NK-92 (cell line): ENCODE data around the gene GTPBP6.
"Not testable (repeated sequence)": the region's sequence is repeated elsewhere in the genome, so short reads cannot be mapped to it uniquely, and the experiment has no call there.

Experiments used
- DNase-seq: peaks from one replicate; lab custom pipeline; 2025; ENCODE audit not compliant: unreplicated experiment; lab: John Stamatoyannopoulos, UW

GTPBP6 gene

DNA sequence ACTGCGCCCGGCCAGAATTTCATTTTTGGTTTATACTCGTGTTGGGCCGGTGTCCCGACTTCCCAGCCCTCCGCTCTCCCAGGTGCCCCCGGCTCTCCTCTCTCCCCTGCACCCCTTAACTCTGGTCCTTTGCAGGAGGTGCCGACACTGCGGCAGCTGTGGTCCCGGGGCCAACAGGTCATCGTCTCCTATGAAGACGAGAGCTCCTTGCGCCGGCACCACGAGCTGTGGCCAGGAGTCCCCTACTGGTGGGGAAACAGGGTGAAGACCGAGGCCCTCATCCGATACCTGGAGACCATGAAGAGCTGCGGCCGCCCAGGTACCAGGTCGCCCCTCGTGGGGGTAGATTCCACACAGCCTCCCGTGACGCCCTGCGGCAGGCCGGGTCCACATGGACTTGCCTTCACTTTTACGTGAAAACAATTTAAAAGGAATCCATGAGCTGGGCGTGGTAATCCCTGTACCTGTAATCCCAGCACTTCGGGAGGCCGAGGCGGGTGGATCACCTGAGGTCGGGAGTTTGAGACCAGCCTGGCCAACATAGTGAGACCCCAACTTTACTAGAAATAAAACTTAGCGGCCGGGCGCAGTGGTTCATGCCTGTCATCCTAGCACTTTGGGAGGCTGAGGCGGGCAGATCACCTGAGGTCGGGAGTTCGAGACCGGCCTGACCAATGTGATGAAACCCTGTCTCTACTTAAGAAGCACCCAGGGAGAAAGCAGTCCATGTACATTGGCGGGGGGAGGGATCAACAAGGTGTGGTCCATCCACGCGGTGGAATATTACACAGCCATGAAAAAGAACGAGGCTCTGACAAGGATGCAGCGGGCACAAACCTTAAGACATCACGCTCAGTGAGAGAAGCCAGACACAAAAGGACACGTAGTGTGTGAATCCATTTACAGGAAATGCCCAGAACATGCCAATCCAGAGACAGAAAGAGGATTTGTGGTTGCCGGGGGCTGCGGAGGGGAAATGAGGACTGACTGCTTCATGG is 25.4 kb downstream of the GTPBP6 start:
- no peak for DNase-seq

GRCh38 chrX:291411-291901 is 27.1 kb downstream of the GTPBP6 start:
- DNase-seq = no peak

DNA sequence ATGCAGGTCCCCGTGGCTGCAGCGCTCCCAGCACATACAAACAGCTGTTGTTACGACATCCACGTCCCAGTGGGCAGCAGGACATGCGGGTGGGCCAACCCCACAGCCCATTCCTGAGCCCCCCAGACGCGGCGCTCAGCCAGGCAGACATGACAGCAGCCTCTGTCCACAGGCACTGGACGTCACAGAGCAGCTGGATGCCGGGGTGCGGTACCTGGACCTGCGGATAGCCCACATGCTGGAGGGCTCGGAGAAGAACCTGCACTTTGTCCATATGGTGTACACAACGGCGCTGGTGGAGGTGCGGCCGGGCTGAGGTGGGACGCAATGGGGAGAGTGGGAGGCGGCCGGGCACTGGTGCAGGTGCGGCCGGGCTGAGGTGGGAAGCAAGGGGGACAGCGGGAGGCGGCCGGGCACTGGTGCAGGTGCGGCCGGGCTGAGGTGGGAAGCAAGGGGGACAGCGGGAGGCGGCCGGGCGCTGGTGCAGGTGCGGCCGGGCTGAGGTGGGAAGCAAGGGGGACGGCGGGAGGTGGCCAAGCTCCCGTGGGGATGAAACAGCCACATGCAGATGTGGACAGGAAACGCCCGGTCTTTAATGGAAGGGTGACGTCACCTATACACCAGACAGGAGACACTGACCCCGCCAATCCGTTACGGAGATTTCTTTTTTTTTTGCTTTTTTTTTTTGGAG is 28.0 kb downstream of the GTPBP6 start:
- DNase-seq = no peak

GRCh38 chrX:288561-288991 is 30.0 kb downstream of the GTPBP6 start:
- no peak for DNase-seq

- DNase-seq = no peak
These were observed 30.9 kb downstream of the GTPBP6 start for GRCh38 chrX:287670-288069.

- no peak for DNase-seq
These were observed 33.4 kb downstream of the GTPBP6 start for GRCh38 chrX:285076-285677.

DNA sequence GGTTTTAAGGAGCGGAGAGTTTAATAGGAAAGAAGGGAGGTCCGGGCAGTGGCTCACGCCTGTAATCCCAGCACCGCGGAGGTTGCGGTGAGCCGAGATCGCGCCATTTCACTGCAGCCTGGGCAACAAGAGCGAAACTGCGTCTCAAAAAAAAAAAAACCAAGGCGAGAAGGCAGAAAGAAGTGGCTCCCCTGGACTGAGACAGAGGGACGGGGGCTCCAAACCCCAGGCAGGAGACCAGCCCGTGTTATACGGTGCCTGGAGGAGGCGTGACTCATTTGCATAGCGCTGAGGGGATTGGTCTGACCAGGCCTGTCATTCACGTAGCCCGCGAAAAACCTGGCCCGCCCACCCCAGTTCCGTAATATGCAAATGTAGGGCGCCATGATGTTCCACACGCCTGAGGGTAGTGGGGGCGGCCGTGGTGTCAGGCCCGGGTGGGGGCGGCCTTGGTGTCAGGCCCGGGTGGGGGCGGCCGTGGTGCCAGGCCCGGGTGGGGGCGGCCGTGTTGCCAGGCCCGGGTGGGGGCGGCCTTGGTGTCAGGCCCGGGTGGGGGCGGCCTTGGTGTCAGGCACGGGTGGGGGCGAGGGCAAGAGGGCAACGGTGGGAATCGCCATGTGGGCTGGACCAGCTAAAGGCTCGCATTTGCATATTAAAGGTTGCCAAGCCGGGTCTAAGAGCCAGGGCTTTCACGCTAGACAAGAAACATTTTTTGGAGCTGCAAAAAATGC is 35.3 kb downstream of the GTPBP6 start:
- DNase-seq = no peak

DNA sequence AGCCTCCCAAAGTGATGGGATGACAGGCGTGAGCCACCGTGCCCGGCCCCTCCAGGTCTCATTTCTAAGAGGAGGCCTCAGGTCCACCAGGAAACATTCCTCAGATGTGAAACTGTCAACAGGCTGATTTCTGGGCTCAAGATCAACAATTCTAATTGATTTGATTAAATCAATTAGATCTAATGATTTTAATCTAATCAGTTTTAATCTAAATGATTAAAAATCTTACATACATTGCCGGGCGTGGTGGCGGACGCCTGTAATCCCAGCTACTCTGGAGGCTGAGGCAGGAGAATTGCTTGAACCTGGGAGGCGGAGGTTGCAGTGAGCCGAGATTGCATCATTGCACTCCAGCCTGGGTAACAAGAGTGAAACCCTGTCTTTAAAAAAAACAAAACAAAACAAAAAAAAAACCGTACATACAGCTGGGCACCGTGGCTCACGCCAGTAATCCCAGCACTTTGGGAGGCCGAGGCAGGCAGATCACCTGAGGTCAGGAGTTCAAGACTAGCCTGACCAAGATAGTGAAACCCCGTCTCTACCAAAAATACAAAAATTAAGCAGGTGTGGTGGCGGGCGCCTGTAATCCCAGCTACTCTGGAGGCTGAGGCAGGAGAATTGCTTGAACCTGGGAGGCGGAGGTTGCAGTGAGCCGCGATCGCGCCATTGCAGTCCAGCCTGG is 36.5 kb downstream of the GTPBP6 start:
- DNase-seq = not testable (repeated sequence)

DNA sequence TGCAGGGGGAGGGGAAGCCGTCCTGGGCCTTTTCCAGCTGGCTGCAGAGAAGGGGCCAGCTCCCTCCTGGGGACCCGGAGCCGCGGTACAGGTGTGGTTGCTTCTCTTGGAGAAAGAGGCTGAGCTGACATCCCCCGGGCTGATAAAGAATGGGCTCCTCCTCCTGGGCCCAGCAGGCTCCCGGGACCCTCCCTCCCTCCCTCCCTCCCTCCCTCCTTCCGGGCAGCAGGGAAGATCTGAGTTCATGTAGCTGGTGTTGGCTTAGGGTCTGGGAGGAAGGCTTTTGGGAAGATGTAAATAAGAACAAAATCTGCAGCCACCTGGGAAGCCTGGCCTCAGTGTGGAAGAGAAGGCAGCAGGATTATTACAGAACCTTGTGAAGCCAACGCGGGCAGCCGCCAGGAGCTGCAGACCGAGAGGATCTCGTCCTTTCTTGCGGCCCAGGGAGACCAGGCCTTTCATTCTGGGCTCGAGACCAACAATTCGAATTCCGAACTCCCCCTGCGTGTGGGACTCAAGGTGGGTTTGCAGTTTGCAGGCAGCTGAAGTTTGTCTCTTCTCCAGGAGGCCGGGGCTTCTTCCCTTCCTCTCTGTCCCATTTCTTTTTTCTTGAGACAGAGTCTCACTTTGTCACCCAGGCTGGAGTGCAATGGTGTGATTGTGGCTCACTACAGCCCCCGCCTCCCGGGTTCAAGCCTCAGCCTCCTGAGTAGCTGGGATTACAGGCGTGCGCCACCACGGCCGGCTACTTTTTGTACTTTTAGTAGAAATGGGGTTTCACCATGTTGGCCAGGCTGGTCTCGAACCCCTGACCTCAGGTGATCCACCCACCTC is 37.2 kb downstream of the GTPBP6 start, which contains the start of gene PLCXD1:
Gene PLCXD1, plus strand, starts transcription at position 216 of the 834 bp plus-strand sequence. CDS start 2,807 bp downstream, outside the sequence.
- no peak for DNase-seq

- not testable (repeated sequence) for DNase-seq
These were observed 37.9 kb downstream of the GTPBP6 start for GRCh38 chrX:280722-281121.

- DNase-seq = not testable (repeated sequence)
These were observed 38.6 kb downstream of the GTPBP6 start for GRCh38 chrX:279757-280604.

DNA sequence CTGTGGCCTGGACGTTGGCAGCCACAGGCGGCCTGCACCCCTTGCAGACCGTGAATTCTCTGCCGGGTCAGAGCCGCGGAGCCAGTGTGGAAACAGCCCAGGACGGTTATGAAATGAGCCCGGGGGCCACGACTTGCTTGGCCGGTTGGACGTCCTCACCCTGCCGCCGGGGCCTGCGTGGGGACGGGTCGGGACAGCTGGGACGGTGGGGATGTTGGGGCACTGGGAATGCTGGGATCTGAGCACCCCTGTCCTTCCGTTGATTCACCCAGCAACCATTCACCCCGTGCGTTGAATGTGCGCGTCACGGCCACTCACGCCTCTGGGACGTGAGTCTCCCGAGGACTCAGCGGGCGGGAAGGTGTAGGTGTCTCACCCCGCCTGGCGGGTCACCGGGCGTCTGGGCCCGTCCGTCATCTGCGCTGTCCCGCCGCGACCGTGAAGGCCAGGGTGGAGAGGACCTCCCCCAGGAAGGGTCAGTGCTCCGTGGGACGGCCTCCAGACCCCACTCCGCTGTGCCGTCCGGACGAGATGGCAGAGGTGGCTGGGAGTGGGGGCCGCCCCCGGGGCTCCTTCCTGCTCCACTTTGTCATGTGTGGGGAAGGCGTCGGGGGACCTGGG is 41.9 kb downstream of the GTPBP6 start:
- no peak for DNase-seq

DNA sequence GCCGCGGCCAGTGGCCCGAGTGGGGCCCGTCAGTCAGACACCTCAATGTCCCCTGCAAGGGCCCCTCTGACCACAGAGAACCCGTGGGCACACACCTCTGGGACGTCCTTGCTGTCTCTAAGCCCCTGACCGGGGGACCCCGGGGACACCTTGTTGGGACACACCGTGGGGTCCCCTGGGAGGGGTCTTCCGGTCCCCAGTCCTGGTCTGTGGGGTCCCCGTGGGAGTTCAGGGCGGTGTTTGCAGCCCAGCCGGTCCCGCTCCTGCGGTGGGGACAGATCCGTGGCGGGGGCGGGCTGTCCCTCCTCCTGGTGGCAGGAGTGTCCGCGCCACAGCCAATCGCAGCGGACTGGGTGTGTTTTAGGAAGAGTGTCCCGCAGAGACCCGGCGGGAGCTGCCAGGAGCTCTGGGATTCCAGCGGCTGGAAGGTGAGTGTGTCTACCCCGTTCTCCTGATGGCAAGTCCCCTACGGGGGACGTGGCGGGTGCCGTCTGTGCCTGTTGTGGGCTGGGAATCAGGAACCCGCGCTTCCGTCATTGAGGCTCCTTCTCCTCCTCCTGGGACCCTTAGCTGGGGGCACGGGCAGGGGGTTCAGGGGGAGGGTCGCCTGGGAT is 42.5 kb downstream of the GTPBP6 start:
- no peak for DNase-seq

DNA sequence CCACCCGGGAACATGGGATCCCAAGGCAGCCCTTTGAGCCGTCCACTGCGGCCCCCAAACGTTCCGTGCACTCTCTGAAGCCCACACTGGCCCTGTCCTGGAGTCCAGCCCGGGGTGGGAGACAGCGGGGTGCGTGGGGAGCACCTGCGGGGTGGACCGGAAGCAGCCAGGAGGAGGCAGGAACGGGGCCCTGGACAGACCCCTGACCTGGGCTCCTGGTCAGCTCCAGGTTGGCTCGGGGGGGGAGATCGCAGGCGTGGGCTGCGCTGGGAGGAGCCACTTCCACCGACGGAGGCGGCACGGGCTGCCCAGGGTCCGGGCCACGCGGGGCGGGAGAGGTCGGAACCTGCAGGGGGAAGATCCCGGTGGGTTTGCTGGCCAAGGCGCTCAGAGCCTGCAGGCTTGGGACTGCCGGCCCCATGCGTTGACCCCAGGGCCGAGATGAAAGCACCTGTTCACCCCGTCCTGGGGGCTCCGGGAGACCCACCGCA is 43.1 kb downstream of the GTPBP6 start:
- no peak for DNase-seq

DNA sequence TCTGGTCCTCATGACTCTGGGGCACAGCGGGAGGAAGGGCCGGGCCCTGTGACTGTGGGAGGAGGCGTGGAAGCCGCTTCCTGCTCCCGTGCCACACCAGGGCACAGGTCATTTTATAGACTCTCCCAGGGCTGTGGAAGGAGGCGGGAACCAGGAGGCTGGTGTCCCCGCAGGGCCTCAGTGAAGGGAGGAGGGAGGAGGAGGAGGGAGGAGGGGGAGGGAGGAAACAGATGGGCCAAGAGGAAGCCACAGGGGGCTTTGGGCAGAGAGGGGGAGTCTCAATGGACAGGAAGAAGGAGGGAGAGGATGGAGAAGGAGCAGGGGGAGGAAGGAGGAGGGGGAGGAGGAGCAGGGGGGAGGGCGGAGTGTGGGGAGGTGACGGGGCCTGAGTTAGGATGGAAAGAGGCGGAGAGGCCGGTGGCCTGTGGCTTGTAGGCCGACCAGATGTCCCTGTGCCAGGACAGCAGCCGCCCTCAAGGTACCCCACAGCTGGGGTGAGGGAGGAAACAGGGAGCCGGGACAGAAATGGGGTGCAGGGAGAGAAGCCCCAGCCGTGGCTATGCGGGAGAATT is 43.6 kb downstream of the GTPBP6 start:
- no peak for DNase-seq

DNA sequence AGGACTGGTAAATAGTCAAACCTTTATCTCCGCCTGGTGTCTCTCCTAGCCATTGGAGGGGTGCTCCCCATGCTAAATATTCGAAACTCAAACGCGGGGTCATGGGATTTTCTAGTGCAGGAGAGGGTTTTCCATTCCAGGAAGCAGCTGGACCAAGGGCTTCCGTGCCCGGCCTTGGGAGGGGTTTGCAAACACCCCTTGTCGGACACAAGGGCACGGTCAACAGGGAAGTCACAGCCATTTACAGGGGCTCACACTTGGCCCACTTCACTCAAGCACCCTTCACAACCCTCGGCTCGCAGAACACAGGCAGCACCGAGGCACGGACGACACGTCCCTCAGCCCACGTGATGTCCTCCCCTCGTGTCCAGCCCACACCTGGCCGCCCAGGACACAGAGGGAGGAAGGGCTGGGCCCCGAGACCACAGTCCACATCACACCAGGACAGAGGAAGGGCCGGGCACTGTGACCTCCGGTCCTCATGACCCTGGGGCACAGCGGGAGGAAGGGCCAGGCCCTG is 47.7 kb downstream of the GTPBP6 start:
- no peak for DNase-seq
